Activated naive CD4-positive, alpha-beta T cell treated with anti-CD3 and anti-CD28 coated beads for 36 hours (primary cell): ENCODE results near the gene SELPLG. TPM values are rescaled to one million over a fixed set of nuclear protein-coding genes. Genes with fewer than 3 reads are reported as not detected.

Source experiments
- CTCF ChIA-PET: fragments of 350-600 bp; sonication (Branson Sonifier 250); formaldehyde crosslinking; loops from one replicate; lab custom pipeline; 2021; ENCODE audit warnings: antibody characterized with exemption; lab: Charles Lee
- DNase-seq: peaks from one replicate; pipeline ENCODE4 v3.0.0-alpha.2; 2020
- H3K27ac Mint-ChIP-seq: one replicate; pipeline ENCODE4 v1.8.0; 2021; ENCODE audit warnings: mild to moderate bottlenecking, mixed read lengths
- H3K27me3 Mint-ChIP-seq: one replicate; pipeline ENCODE4 v1.8.0; 2021; ENCODE audit warnings: low read depth, mixed read lengths
- H3K36me3 Mint-ChIP-seq: one replicate; pipeline ENCODE4 v1.8.0; 2021; ENCODE audit warnings: low read depth, mixed read lengths
- H3K4me1 Mint-ChIP-seq: one replicate; pipeline ENCODE4 v1.8.0; 2021; ENCODE audit warnings: low read depth, mixed read lengths
- H3K4me3 Mint-ChIP-seq: one replicate; pipeline ENCODE4 v1.8.0; 2021; ENCODE audit warnings: mild to moderate bottlenecking, moderate library complexity, mixed read lengths
- H3K9me3 Mint-ChIP-seq: one replicate; pipeline ENCODE4 v1.8.0; 2021; ENCODE audit warnings: mixed read lengths
- intact Hi-C: fragments of 100-400 bp; cut with micrococcal nuclease; formaldehyde crosslinking; loops from one replicate; pipeline ENCODE4 v1.15.1; 2023
- total RNA-seq, 2 experiments: library from RNA; stranded (reverse); gene quantifications; one replicate each; pipeline ENCODE4 v1.2.3, GENCODE V29; 2021

The SELPLG gene
- total RNA-seq, 2 experiments from 2014 or later: 19.9 to 21.9 TPM

DNA sequence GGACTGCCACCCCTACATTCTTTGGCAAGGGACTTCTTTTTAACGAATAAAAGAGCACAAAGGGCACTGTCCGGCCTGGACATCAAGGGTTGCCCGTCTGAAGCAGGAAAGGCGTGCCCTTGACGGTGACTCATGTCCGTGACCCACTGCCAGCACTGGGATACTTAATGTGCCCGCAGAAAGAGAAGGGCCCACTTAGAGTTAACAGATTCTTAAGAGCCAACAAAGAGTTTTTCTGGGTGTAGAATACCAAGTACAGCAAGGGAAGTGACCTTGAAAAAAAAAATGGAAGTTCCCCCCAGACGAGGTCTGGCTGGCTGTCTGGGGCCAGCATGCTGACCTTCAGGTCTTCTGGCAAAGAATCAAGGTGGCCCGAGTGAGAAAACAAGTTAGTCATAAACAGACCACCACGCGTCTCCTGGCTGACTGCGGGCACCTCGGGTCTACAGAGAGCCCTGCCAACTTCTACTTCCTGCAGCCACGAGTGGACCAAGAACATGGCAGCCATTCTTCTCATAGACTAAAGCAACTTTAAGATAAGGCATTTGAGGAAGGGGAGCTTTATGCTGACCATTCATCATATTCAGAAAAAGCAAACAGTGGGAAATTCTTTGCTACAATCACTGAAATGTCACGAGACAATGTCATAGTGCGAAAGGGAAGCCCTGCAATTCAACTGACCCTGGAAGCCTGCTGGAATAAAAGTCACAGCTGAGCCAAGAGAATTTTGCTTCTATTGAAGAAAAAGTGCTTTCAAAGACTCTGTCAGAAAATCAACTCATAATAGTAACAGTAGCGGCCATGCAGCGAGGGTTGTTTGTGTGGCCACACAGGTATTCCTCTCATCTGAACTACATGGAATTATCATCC, 10.5 kb upstream of the SELPLG start:
- Mint-ChIP-seq H3K4me1 (peaks cover 35% of the 10 kb centered on the region), H3K9me3 (no peaks in the 10 kb centered on the region), H3K27me3 (no peaks in the 10 kb centered on the region), H3K36me3 (peaks cover 7% of the 10 kb centered on the region), H3K27ac (no peak overlapping the region), H3K4me3 (no peak overlapping the region)
- intact Hi-C loops: no loop called here
- no peak for DNase-seq
- CTCF ChIA-PET: interaction anchor here (3.5 kb wide), 1 partner anchor 9 kb away, joined by 17 read pairs; no protein-coding TSS in a partner anchor

DNA sequence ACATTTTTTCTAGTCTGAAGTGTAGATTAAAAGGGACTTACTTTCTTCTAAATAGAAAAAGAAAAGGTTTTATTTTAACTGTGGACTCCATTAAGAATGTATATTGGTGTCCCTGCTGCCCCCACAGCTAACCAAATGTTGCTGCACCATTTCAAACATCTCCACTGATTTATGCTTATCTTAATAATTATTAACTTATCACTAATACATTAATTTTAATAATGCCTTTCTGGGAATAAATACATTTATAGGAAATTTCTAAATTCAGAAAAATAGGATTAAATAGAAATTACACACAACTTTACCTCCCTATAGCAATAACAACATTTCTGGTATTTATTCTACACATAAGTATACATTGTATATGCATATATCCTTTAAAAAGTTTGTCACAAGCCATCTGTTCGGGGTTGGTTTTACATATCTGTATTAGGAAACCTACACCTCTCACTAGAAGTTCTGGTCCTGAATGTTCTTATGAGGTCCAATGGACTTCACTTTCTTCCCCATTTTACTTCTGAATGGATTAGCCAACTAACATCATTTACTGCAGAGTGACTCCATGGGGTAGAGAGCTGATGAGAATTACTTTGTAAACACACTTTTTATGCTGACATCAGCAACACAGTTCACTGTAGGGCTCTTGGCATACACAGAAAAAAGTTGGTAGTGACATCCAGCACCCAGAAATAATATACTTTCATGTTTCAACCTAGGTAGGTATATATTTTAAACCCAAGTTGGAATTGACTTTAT, 9.4 kb upstream of the SELPLG start:
- no peak overlapping the region for H3K4me3 Mint-ChIP-seq
- H3K36me3 Mint-ChIP-seq: peaks cover 7% of the 10 kb centered on the region
- CTCF ChIA-PET: no interaction called here
- H3K27ac Mint-ChIP-seq: no peak overlapping the region
- intact Hi-C loops: no loop called here
- peaks cover 27% of the 10 kb centered on the region for H3K4me1 Mint-ChIP-seq
- no peaks in the 10 kb centered on the region for H3K9me3 Mint-ChIP-seq
- H3K27me3 Mint-ChIP-seq: no peaks in the 10 kb centered on the region
- DNase-seq: no peak

DNA sequence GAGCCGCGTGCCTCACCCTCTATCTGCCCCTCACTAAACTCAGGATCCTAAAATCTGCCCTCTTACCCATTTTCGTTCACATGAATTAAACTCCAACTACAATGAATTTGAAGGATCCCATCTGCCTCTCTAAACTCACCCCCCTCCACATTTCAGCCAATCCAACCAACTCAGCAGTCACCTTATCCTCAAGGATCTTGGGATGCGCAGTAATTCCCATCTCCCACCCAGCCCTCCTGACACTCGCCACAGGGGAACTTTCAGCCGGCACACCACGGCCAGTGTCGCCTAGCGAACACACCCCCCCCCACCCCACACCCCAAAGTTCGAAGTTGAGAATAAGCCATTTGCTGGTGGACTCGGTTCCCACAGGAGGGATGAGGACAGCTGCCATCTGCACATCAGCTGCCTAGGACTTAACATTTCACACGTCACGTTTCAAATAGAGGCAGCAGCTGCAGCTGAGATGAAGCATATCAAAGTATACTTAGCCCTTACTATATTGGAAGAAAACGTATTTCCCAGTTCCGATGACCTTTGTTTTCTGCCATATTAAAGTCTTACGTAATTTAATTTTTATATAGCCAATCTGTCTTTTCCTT, 8.7 kb upstream of the SELPLG start:
- Mint-ChIP-seq H3K27me3 (no peaks in the 10 kb centered on the region), H3K36me3 (peaks cover 5% of the 10 kb centered on the region), H3K9me3 (no peaks in the 10 kb centered on the region), H3K27ac (no peak overlapping the region), H3K4me3 (no peak overlapping the region), H3K4me1 (peaks cover 22% of the 10 kb centered on the region)
- CTCF ChIA-PET: no interaction called here
- intact Hi-C loops: no loop called here
- no peak for DNase-seq

DNA sequence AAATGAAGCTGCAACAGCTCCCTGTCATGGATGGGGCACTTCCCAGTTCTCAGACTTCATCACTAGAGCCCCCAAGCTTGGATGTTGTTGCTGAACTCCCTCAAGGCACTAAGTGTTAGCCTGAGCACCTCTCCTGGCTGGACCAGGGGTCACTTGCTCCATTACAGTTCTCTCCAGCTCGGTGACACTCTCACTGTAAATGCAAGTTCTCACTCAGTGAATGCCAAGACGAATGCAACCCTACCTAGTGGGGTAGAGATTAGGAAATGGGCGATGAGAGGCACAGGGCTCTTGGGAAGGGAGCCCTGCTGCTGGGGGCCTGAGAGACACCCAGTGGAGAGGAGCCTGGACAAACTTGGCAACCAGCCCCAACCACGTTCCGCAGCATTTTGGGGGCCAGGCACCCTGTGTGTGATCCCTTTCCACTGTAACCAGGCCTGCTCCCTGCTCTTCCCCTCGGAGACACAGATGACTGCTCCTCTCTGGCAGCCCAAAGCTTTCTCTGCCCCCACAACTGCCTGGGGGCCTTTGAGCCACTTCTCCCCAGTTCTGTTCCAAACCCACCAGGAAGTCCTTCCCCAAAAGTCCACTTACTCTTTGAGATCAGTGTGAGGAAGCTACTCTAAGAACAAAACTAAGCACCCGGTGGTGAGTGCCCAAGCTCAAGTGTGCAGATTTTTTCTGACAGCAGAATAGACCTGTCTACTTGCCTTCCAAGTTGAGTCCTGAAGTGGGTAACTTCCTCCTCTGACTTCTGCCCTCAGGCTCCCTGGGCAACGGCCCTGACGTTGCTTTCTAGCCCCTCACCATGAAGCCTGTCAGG, 8.0 kb upstream of the SELPLG start:
- DNase-seq: no peak
- Mint-ChIP-seq H3K27me3 (no peaks in the 10 kb centered on the region), H3K36me3 (peaks cover 5% of the 10 kb centered on the region), H3K4me1 (peaks cover 19% of the 10 kb centered on the region), H3K27ac (no peak overlapping the region), H3K4me3 (no peak overlapping the region), H3K9me3 (no peaks in the 10 kb centered on the region)
- intact Hi-C loops: no loop called here
- CTCF ChIA-PET: no interaction called here

DNA sequence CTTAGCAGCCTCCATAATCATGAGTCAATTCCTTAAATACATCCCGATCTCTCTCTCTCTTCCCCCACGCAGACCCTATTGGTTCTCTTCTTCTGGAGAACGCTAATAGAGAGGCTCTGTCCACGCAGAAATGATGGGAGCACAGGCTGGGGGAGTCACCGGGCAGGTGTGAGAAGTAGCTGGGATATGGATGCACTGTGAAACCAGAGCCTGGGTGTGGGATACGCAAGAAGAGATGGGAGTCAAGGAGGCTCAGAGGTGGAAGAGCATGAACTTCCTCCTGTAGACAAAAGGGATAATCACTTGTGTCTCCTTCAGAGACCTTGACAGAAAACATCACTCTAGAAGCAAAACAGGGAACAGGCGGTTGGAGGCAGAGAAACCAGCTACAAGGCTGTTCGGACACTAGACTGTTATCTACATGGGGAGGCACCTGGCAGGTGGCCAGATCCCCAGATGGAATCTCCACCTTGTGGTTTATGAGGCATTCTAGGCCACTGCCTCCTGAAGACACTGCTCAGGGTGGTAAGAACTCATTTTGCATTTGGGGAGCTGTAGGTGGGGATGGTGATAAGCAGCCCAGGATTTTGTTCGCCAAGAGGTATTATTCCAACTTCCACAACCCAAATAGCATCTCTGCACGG, 7.2 kb upstream of the SELPLG start:
- H3K27me3 Mint-ChIP-seq: no peaks in the 10 kb centered on the region
- peaks cover 5% of the 10 kb centered on the region for H3K36me3 Mint-ChIP-seq
- intact Hi-C loops: no loop called here
- peaks cover 18% of the 10 kb centered on the region for H3K4me1 Mint-ChIP-seq
- CTCF ChIA-PET: no interaction called here
- H3K27ac Mint-ChIP-seq: no peak overlapping the region
- no peak for DNase-seq
- H3K4me3 Mint-ChIP-seq: no peak overlapping the region
- H3K9me3 Mint-ChIP-seq: no peaks in the 10 kb centered on the region

DNA sequence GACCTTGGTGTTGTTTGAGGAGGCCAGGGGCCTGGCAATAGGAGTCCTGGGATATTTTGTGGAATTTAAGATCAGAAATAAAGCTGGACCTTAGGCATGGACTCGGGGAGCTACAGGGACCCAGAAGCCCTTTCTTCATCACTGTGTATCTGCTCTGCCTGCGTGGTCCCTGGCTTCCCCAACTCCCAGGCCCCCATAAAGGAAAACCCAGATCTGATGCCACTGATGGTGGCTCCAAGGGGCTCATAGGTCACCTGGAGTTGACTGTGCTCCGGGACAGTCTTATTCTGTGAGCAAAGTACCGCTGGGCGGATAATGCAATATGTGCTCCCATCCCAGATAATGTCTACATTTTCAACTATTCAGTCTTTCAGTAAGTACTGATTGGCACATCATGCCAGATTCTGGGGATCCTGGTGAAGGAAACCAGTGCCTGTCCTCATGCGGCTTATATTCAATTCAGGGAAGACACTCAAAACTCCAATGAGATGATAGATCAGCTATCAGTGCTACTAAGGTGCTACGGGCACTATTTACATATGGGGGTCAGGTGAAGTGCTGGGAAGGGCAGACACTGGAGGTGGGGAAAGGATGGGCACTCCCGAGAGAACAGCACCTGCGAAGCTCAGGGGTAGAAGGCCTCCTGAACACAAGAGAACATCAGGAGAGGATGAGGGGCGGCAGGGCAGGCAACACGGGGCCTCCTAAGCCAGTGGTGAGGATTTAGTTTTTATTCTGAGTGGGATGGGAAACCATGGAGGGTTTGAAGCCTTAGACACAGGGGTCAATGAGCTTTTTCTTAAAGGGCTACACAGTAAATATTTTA, 5.5 kb upstream of the SELPLG start:
- no peaks in the 10 kb centered on the region for H3K9me3 Mint-ChIP-seq
- intact Hi-C loops: loop anchor here (10.0 kb wide), 1 partner anchor 1356 kb away; the partner anchor contains the start of genes ANKRD13A and GIT2
- no peak for DNase-seq
- H3K4me3 Mint-ChIP-seq: no peak overlapping the region
- H3K27ac Mint-ChIP-seq: no peak overlapping the region
- H3K36me3 Mint-ChIP-seq: no peaks in the 10 kb centered on the region
- peaks cover 26% of the 10 kb centered on the region for H3K4me1 Mint-ChIP-seq
- CTCF ChIA-PET: interaction anchor here (0.5 to 8.9 kb wide), 5 partner anchors 22 to 164 kb away, joined by 3 to 77 read pairs (median 3); partner anchors contain the start of gene SART3
- no peaks in the 10 kb centered on the region for H3K27me3 Mint-ChIP-seq

DNA sequence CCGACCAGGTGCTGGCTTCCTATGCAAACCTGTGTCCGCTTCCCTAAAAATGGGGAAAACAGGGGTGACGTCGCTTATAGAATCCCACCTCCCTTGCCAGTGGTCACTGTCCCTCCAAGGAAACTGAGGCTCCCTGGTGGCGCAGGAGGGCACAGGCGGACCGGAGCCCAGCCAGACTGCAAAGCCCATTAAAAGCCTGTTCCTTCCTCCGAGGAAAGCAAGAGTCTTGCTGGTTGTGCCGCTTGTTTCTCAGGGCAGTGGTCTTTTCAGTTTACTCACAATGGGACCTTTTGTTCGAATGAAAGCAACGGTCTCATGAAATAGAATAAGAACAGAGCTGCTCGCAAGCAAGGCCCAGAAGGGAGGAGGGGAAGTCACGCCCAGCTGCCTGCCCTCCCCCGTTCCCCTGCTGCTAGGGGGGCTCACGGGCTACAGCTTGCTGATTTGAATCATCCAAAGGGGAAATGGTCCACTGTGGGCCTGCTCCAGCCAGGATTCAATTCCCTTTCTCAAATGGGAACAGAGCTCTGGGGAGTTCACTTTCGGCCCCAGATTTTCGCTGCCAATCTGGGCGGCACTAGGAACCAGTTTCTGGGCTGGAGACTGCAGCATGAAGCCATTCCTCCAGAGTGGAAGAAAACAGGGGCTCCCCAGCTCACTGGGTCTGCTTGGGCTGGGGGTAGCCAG, 4.6 kb upstream of the SELPLG start:
- Mint-ChIP-seq H3K9me3 (no peaks in the 10 kb centered on the region), H3K27ac (no peak overlapping the region), H3K4me3 (no peak overlapping the region), H3K27me3 (no peaks in the 10 kb centered on the region), H3K36me3 (peaks cover under 1% of the 10 kb centered on the region), H3K4me1 (peaks cover 32% of the 10 kb centered on the region)
- intact Hi-C loops: loop anchor here (10.0 kb wide), 1 partner anchor 1357 kb away; the partner anchor contains the start of genes ANKRD13A and GIT2
- CTCF ChIA-PET: interaction anchor here (1.8 to 8.9 kb wide), 3 partner anchors 15 to 26 kb away, joined by 6 to 77 read pairs (median 12); no protein-coding TSS in a partner anchor
- DNase-seq: no peak

DNA sequence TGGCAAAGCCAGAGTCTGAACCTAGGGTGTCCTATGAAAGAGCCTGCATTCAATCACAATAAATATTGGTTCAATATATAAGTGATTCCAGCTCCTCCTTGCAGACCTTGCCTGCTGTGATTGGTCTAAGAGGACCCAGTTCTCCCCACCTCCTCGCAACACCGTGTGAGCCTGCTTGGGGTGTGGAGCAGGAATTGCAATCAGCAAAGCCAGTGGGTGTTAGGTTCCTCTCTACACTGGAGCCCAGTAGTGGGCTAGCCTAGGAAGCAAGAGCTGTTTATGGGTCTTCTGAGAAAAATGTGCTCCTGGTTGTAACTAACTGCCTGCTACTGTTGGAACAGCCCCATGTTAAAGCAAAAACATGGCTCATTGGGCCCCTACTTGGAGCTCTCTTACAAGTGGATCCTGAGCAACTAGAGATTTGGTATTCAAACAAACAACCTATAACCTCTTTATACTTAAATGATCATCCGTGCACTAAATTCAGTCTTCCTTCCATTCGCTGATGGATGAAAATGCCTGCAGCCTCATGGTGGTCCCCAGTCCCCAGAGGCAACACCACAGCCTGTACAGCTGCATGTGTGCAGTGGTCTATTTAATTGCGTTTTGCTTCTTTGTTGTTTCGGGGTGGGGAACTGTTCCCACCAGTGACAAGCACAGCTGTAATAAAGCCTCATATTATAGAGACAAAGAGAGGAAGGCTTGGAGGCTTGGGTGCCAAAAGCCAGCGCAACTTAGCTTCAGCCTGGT, 3.7 kb upstream of the SELPLG start:
- intact Hi-C loops: loop anchor here (10.0 kb wide), 1 partner anchor 1357 kb away; the partner anchor contains the start of genes ANKRD13A and GIT2
- no peak for DNase-seq
- no peaks in the 10 kb centered on the region for H3K27me3 Mint-ChIP-seq
- no peak overlapping the region for H3K4me3 Mint-ChIP-seq
- peaks cover 34% of the 10 kb centered on the region for H3K4me1 Mint-ChIP-seq
- peaks cover 5% of the 10 kb centered on the region for H3K36me3 Mint-ChIP-seq
- no peak overlapping the region for H3K27ac Mint-ChIP-seq
- no peaks in the 10 kb centered on the region for H3K9me3 Mint-ChIP-seq
- CTCF ChIA-PET: interaction anchor here (0.7 to 8.9 kb wide), 10 partner anchors 9 to 1208 kb away, joined by 3 to 77 read pairs (median 4); no protein-coding TSS in a partner anchor

DNA sequence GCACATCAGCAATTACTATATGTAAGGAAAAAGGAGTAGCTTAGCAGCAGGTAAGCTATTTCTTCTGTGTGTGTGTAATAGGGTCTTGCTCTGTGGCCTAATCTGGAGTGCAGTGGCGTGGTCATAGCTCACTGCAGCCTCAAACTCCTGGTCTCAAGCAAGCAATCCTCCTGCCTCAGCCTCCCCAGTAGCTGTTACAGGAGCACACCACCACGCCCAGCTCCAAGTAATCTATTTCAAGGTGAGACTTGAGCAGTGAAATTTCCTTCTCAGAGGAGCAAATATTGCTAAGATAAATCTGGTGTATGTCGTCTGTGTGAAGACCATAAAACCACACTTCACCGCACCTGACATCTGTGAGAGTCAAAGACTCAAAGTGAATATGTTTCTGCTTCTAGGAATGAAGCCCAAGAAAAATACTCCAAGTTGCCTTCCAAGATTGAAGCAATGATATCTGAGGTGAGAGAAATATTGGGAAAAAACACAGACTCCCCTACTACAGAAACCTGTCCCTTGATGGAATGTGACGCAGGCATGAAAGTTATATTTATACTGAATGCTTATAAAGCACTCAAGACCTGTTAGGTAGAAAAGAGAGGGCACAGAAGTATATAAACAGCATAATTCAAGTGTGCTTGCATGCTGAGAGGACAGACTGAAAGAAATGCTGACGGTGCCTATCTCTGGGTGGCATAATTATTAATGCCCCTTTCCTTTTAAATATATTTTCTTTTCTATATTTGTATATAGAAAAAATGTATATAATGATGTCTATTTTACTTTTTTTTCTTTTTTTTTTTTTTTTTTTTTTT, 2.5 kb upstream of the SELPLG start:
- H3K27ac Mint-ChIP-seq: no peak overlapping the region
- H3K4me1 Mint-ChIP-seq: peaks cover 43% of the 10 kb centered on the region
- no peaks in the 10 kb centered on the region for H3K9me3 Mint-ChIP-seq
- intact Hi-C loops: loop anchor here (10.0 kb wide), 1 partner anchor 1359 kb away; the partner anchor contains the start of genes ANKRD13A and GIT2
- no peak for DNase-seq
- no peaks in the 10 kb centered on the region for H3K27me3 Mint-ChIP-seq
- H3K4me3 Mint-ChIP-seq: no peak overlapping the region
- peaks cover 11% of the 10 kb centered on the region for H3K36me3 Mint-ChIP-seq
- CTCF ChIA-PET: interaction anchor here (0.6 to 8.9 kb wide), 12 partner anchors 10 to 550 kb away, joined by 3 to 77 read pairs (median 4); no protein-coding TSS in a partner anchor
